ENCODE data around the gene CCDC85A.

GRCh38 chr2:56224316-56224715, 40.5 kb downstream of the CCDC85A start:
- TF ChIP-seq, protein P1, sequence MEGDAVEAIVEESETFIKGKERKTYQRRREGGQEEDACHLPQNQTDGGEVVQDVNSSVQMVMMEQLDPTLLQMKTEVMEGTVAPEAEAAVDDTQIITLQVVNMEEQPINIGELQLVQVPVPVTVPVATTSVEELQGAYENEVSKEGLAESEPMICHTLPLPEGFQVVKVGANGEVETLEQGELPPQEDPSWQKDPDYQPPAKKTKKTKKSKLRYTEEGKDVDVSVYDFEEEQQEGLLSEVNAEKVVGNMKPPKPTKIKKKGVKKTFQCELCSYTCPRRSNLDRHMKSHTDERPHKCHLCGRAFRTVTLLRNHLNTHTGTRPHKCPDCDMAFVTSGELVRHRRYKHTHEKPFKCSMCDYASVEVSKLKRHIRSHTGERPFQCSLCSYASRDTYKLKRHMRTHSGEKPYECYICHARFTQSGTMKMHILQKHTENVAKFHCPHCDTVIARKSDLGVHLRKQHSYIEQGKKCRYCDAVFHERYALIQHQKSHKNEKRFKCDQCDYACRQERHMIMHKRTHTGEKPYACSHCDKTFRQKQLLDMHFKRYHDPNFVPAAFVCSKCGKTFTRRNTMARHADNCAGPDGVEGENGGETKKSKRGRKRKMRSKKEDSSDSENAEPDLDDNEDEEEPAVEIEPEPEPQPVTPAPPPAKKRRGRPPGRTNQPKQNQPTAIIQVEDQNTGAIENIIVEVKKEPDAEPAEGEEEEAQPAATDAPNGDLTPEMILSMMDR (IDR thresholded peaks at IDR 0.05; ENCODE audit: low read length): no peak
- TF ChIP-seq EZH2 (optimal IDR thresholded peaks at IDR 0.05; ENCODE audit: low read depth, low read length): no peak

Data from MM.1S (cell line).